HCT116 (cell line): ENCODE data around the gene DCAF6.

Experiments
- CTCF ChIP-seq, 3 experiments: fragments of 200-600 bp in 1 of 3; sonication (generic) in 1 of 3; IDR thresholded peaks in 2 of 3; conservative IDR thresholded peaks in 1 of 3; 2 replicates each; pipeline ENCODE4 v1.5.1; 2012 to 2017; ENCODE audit warnings: low read depth in 2 of 3, low read length in 2 of 3, antibody characterized with exemption in 1 of 3, borderline replicate concordance in 1 of 3, control low read depth in 1 of 3, mild to moderate bottlenecking in 1 of 3, mixed read lengths in 1 of 3, mixed run types in 1 of 3, moderate library complexity in 1 of 3; ENCODE audit not compliant: insufficient read depth in 1 of 3
- EZH2 ChIP-seq: fragments of 200-600 bp; sonication (generic); IDR thresholded peaks from 2 replicates; pipeline ENCODE4 v1.6.1; 2017; ENCODE audit warnings: antibody characterized with exemption, mixed run types
- EZH2phosphoT487 ChIP-seq: fragments of 200-600 bp; IDR thresholded peaks from 2 replicates; pipeline ENCODE4 v1.6.1; 2018; ENCODE audit warnings: antibody characterized with exemption, borderline replicate concordance
- POLR2AphosphoS5 ChIP-seq: IDR thresholded peaks from 2 replicates; pipeline ENCODE4 v1.6.1; 2011; ENCODE audit warnings: mild to moderate bottlenecking, low read depth, low read length, moderate library complexity
- REST ChIP-seq: IDR thresholded peaks from 2 replicates; pipeline ENCODE4 v1.6.1; 2012; ENCODE audit warnings: low read depth
- SP1 ChIP-seq: IDR thresholded peaks from 2 replicates; pipeline ENCODE4 v1.6.1; 2012; ENCODE audit warnings: low read depth
- ZFX ChIP-seq: fragments of 450-650 bp; IDR thresholded peaks from 2 replicates; pipeline ENCODE4 v1.6.1; 2017

DNA sequence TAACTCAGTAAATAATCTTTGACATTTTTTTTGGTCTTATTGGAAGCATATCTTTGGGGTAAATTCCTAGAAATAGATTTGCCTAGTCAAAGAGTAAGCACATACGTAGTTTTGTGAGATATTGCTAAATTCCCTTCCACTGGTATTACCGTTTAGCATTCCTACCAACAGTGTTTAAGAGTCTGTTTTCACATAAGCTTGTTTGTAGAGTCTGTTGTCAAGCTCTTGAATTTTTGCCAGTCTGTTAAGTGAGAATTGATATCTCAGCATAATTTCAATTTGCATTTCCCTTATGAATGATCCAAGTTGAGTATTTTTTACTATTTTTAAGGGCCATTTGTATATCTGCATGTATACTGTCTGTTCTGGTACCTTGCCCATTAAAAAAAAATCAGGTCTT, 37.3 kb downstream of the DCAF6 start:
- TF ChIP-seq EZH2 (no peak), REST (no peak), CTCF (IDR thresholded peaks at IDR 0.05 in 2 of 3, conservative IDR thresholded peaks at IDR 0.05 in 1 of 3; ENCODE audit: borderline replicate concordance in 1 of 3, insufficient read depth in 1 of 3, low read depth in 2 of 3, low read length in 2 of 3) (no peak), SP1 (no peak), POLR2AphosphoS5 (no peak), EZH2phosphoT487 (no peak), ZFX (no peak)
